Raji (cell line): ENCODE results near the gene TRAF6.
A peak's percentile ranks its signal among the peaks of the same experiment; 100 is the strongest.

Source experiments
- POLR2A ChIP-seq: IDR thresholded peaks from 2 replicates; pipeline ENCODE4 v1.6.1; 2011; ENCODE audit warnings: low read depth, low read length, control low read depth; ENCODE audit not compliant: insufficient read depth

TRAF6 gene, protein sequence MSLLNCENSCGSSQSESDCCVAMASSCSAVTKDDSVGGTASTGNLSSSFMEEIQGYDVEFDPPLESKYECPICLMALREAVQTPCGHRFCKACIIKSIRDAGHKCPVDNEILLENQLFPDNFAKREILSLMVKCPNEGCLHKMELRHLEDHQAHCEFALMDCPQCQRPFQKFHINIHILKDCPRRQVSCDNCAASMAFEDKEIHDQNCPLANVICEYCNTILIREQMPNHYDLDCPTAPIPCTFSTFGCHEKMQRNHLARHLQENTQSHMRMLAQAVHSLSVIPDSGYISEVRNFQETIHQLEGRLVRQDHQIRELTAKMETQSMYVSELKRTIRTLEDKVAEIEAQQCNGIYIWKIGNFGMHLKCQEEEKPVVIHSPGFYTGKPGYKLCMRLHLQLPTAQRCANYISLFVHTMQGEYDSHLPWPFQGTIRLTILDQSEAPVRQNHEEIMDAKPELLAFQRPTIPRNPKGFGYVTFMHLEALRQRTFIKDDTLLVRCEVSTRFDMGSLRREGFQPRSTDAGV

GRCh38 chr11:36509694-36510593 is at the start of gene TRAF6:
TSS of gene TRAF6 (minus strand) at chr11:36510272. CDS start at chr11:36501515, 8,757 bp downstream.
- TF ChIP-seq POLR2A: peak; percentile 95

GRCh38 chr11:36558571-36559413 is 48.7 kb upstream of the TRAF6 start:
- TF ChIP-seq POLR2A: no peak

GRCh38 chr11:36557991-36558390 is 47.9 kb upstream of the TRAF6 start:
- TF ChIP-seq POLR2A: no peak

DNA sequence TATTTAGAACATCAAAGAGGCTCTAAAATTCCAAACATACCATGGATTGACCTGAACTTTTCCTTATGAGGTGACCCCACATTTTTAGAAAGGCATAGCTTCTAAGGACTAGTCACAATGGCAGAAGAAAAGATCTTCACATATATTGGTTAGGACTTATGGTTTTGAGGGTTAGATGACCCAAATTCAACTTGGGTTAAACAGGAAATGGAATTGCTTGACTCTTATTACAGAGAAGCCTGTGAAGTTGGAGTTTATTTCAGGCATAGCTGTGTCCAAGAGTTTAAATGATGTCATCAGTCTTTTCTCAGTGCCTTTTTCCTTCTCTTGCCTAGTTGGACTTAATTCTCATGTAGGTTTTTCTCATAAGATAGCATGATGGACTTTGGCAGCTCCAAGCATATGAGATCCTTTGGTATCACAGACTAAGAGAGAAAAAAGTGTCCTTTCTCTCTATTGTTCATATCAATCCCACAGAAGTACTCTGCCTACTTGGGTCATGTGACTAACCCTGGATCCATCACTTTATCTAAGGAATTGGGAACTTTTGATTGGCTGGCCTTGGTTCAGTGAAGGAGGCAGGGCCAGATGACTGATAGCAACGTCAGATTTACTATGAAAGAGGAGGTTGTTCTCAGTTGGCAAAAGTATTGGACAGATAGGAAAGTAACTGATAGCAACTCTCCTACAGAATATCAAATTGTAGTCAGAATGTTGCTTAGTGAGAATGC is 40.5 kb upstream of the TRAF6 start:
- TF ChIP-seq POLR2A: no peak

GRCh38 chr11:36540998-36541397 is 30.9 kb upstream of the TRAF6 start:
- TF ChIP-seq POLR2A: no peak

- no peak for TF ChIP-seq POLR2A
Measured at GRCh38 chr11:36534276-36534840, 24.3 kb upstream of the TRAF6 start.

DNA sequence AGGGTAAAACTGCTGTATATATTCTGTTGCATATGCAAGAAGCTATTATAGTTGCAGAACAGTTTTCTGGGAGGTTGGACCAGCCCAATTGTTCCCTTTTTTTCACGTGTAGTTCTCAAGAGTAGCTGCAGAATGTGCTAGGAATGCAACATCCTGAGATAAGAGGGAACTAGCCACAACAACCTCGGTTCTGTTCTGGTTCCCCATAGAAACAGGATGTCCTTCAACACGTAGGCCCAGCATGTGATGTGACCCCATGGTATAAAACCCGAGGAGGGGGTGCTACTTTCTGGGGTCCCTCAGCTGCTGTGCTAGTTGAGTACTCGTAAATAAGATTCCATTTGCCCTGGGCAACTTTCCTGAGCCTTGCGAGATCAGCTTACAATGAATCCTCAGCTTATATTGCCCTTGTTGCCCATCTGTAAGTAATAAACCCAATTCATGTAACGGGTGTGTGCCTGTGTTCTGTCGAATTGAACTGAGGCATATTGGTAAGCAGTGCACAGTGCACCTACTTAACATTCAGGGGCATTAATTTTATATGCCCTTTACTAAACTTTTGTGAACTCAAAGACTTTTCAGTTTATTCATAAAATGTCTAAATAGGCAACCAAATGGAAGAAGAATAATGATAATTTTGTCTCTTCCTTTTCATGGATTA is 23.0 kb upstream of the TRAF6 start:
- TF ChIP-seq POLR2A: no peak

DNA sequence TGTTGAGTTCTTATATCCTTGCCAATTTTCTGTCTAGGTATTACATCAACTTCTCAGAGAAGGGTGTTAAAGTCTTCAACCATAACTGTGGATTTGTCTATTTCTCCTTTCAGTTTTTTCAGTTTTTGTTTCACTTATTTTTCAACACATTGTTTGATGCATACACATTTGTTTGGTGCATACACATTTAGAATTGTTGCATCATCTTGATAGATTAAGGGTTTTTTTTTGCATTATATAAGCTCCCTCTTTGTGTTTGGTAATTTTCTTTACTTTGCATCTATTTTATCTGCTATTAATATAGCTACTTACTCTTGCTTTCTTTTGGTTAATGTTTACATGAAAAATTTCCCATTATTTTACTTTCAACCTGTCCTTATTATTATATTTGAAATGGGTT is 20.8 kb upstream of the TRAF6 start:
- no peak for TF ChIP-seq POLR2A

GRCh38 chr11:36513965-36514364 is 3.9 kb upstream of the TRAF6 start:
- no peak for TF ChIP-seq POLR2A

DNA sequence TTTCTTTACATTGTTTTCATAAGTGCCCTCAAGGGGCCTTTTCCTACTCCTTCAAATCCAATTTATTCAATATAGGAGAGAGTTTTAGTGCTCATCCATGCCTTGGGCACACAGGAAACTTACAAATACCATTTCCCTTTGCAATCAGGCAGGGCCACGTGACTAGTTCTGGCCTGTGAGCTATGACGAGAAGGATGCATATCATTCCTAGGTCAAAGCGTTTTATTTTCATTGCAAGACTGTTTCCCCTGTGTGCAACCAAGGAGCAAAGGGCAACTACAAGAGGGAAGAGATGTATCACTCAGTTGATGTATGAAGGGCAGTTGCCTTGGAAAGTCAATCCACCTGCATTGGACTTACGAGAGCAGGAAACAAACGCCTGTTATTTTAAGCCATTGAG is 1.9 kb upstream of the TRAF6 start:
- no peak for TF ChIP-seq POLR2A

GRCh38 chr11:36510594-36510942 is 496 bp upstream of the TRAF6 start:
- no peak for TF ChIP-seq POLR2A

GRCh38 chr11:36509201-36509639 is 852 bp downstream of the TRAF6 start:
- TF ChIP-seq POLR2A: no peak

DNA sequence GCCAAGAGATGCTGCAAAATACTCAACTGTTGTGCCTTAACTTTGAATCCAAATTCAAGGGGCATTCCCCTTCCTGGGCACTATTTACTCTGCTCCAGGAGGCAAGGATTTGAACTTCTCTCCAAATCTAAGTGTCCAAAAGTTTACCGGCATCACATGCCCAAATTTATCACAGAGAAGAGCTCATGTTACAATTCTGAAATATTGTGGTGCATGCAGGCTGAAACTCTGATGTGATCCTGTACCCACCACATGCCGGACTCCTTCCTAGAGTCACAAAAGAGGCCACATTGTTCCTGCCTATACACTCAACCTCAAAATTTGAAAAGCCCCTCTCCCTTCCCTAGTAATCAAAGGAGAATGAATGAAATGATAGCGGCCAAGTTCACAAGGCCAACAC is 1.3 kb downstream of the TRAF6 start:
- TF ChIP-seq POLR2A: no peak
